ENCODE data around the gene DOCK11.

DOCK11 gene

GRCh38 chrX:118530219-118530911 is 34.8 kb downstream of the DOCK11 start:
- in situ Hi-C loops (cut with HindIII; ENCODE audit: low pct_ligation_motif_present, low sequenced_read_pairs), result no loop called here
- no peak for DNase-seq

GRCh38 chrX:118534716-118535493 is 39.3 kb downstream of the DOCK11 start:
- no peak for DNase-seq
- in situ Hi-C loops (cut with HindIII; ENCODE audit: low pct_ligation_motif_present, low sequenced_read_pairs), result no loop called here
- TF ChIP-seq CTCF (IDR thresholded peaks at IDR 0.05; ENCODE audit: low read depth, low read length, missing control alignments), result no peak
- H3K27ac ChIP-seq, result no peak overlapping the region
- no peaks in the 10 kb centered on the region for H3K36me3 ChIP-seq (replicated peaks)
- no peaks in the 10 kb centered on the region for H3K27me3 ChIP-seq (replicated peaks)
- H3K4me3 ChIP-seq (ENCODE audit: low read depth, low read length), result no peak overlapping the region

More at GRCh38 chrX:118530219-118530911, 34.8 kb downstream of the DOCK11 start:
- Histone ChIP-seq H3K4me3 (ENCODE audit: low read depth, low read length) (no peak overlapping the region), H3K36me3 (replicated peaks) (no peaks in the 10 kb centered on the region), H3K27ac (no peak overlapping the region), H3K27me3 (replicated peaks) (no peaks in the 10 kb centered on the region)
- no peak for TF ChIP-seq CTCF (IDR thresholded peaks at IDR 0.05; ENCODE audit: low read depth, low read length, missing control alignments)

GRCh38 chrX:118536204-118536603 is 40.6 kb downstream of the DOCK11 start:
- H3K36me3 ChIP-seq (replicated peaks), result no peaks in the 10 kb centered on the region
- no peak for TF ChIP-seq CTCF (IDR thresholded peaks at IDR 0.05; ENCODE audit: low read depth, low read length, missing control alignments)
- H3K27me3 ChIP-seq (replicated peaks), result no peaks in the 10 kb centered on the region
- H3K27ac ChIP-seq, result no peak overlapping the region
- no peak for DNase-seq
- in situ Hi-C loops (cut with HindIII; ENCODE audit: low pct_ligation_motif_present, low sequenced_read_pairs), result no loop called here
- H3K4me3 ChIP-seq (ENCODE audit: low read depth, low read length), result no peak overlapping the region

- Histone ChIP-seq H3K4me3 (ENCODE audit: low read depth, low read length) (no peak overlapping the region), H3K27ac (no peak overlapping the region), H3K36me3 (replicated peaks) (no peaks in the 10 kb centered on the region), H3K27me3 (replicated peaks) (no peaks in the 10 kb centered on the region)
- in situ Hi-C loops (cut with HindIII; ENCODE audit: low pct_ligation_motif_present, low sequenced_read_pairs), result no loop called here
- peak; percentile 34 for DNase-seq
- TF ChIP-seq CTCF (IDR thresholded peaks at IDR 0.05; ENCODE audit: low read depth, low read length, missing control alignments), result peak; percentile 63
Measured at GRCh38 chrX:118536687-118537461, 41.3 kb downstream of the DOCK11 start.

- no peak for DNase-seq
- TF ChIP-seq CTCF (IDR thresholded peaks at IDR 0.05; ENCODE audit: low read depth, low read length, missing control alignments), result no peak
- Histone ChIP-seq H3K36me3 (replicated peaks) (no peaks in the 10 kb centered on the region), H3K27me3 (replicated peaks) (no peaks in the 10 kb centered on the region), H3K27ac (no peak overlapping the region), H3K4me3 (ENCODE audit: low read depth, low read length) (no peak overlapping the region)
- in situ Hi-C loops (cut with HindIII; ENCODE audit: low pct_ligation_motif_present, low sequenced_read_pairs), result no loop called here
Measured at GRCh38 chrX:118538386-118538785, 42.8 kb downstream of the DOCK11 start.

Measured in brain microvascular endothelial cell (primary cell).